Caco-2 (cell line): ENCODE measurements around the gene RAD51C. TPM values are rescaled to one million over a fixed set of nuclear protein-coding genes. Genes with fewer than 3 reads are reported as not detected.
"Not testable (repeated sequence)": the region's sequence is repeated elsewhere in the genome, so short reads cannot be mapped to it uniquely, and the experiment has no call there.

ENCODE experiments used
- BruUV-seq: library from RNA; stranded (reverse); fragments of 400-500 nt; replicated peaks from 2 replicates; lab custom pipeline; 2021; lab: Mats Ljungman, UMichigan
- CTCF ChIA-PET: fragments of 300-600 bp; sonication (Branson Sonifier 250); formaldehyde crosslinking; loops from one replicate; lab custom pipeline; 2022; ENCODE audit warnings: antibody characterized with exemption; lab: Charles Lee
- POLR2A ChIA-PET: fragments of 300-600 bp; sonication (Branson Sonifier 250); formaldehyde crosslinking; loops from one replicate; lab custom pipeline; 2022; ENCODE audit warnings: antibody characterized with exemption; lab: Charles Lee
- DNase-seq, 2 experiments: peaks; one replicate each; pipeline versions ENCODE4 v3.0.0 to v3.0.0-alpha.2; 2020 to 2022
- H3K27me3 ChIP-seq: replicated peaks from 2 replicates; pipeline ENCODE4 v1.6.0; 2011; ENCODE audit warnings: low read length; ENCODE audit not compliant: control insufficient read depth, insufficient read depth
- H3K36me3 ChIP-seq: 2 replicates; pipeline ENCODE4 v1.5.1; 2011; ENCODE audit warnings: low read length; ENCODE audit not compliant: control insufficient read depth, insufficient read depth
- H3K4me1 ChIP-seq: fragments of 250-450 bp; sonication (Bioruptor Pico); 2 replicates; pipeline ENCODE4 v1.5.1; 2020; ENCODE audit warnings: mild to moderate bottlenecking
- H3K4me3 ChIP-seq: 2 replicates; pipeline ENCODE4 v1.5.1; 2011; ENCODE audit warnings: low read depth, mild to moderate bottlenecking, control low read depth, low read length
- H3K9me3 ChIP-seq: fragments of 250-450 bp; sonication (Bioruptor Pico); 2 replicates; pipeline ENCODE4 v1.5.1; 2020; ENCODE audit warnings: mild to moderate bottlenecking, moderate library complexity
- H3K27ac Mint-ChIP-seq: one replicate; pipeline ENCODE4 v1.8.0; 2022; ENCODE audit warnings: mixed read lengths; ENCODE audit not compliant: unreplicated experiment
- H3K27me3 Mint-ChIP-seq: one replicate; pipeline ENCODE4 v1.8.0; 2022; ENCODE audit warnings: mixed read lengths; ENCODE audit not compliant: insufficient read depth, unreplicated experiment
- H3K36me3 Mint-ChIP-seq: one replicate; pipeline ENCODE4 v1.8.0; 2022; ENCODE audit warnings: mild to moderate bottlenecking, mixed read lengths; ENCODE audit not compliant: insufficient read depth, unreplicated experiment
- H3K4me1 Mint-ChIP-seq: one replicate; pipeline ENCODE4 v1.8.0; 2022; ENCODE audit warnings: low read depth, mixed read lengths; ENCODE audit not compliant: unreplicated experiment
- H3K4me3 Mint-ChIP-seq: one replicate; pipeline ENCODE4 v1.8.0; 2022; ENCODE audit warnings: mild to moderate bottlenecking, moderate library complexity, mixed read lengths; ENCODE audit not compliant: unreplicated experiment
- H3K9me3 Mint-ChIP-seq: one replicate; pipeline ENCODE4 v1.8.0; 2022; ENCODE audit warnings: mixed read lengths; ENCODE audit not compliant: unreplicated experiment
- intact Hi-C: fragments of 100-400 bp; cut with micrococcal nuclease; formaldehyde crosslinking; loops from one replicate; pipeline ENCODE4 v1.10.0; 2022; ENCODE audit not compliant: unreplicated experiment
- total RNA-seq: library from RNA; stranded (reverse); gene quantifications from 2 replicates; pipeline ENCODE4 v1.2.3, GENCODE V29; 2022
- TF ChIP-seq, protein P1 (sequence below), 2 experiments: fragments of 200-600 bp in 1 of 2; IDR thresholded peaks; 1 replicate in 1 of 2; 2 replicates in 1 of 2; pipeline versions ENCODE4 v1.5.1 to v1.8.0; 2011 to 2022; ENCODE audit warnings: antibody characterized with exemption in 1 of 2, control low read depth in 1 of 2, inconsistent platforms in 1 of 2, low read depth in 1 of 2, low read length in 1 of 2, mild to moderate bottlenecking in 1 of 2, moderate library complexity in 1 of 2; ENCODE audit not compliant: insufficient read depth in 1 of 2, severe bottlenecking in 1 of 2, unreplicated experiment in 1 of 2

Gene RAD51C
- total RNA-seq, 1 experiment from 2014 or later = 61.2 TPM

DNA sequence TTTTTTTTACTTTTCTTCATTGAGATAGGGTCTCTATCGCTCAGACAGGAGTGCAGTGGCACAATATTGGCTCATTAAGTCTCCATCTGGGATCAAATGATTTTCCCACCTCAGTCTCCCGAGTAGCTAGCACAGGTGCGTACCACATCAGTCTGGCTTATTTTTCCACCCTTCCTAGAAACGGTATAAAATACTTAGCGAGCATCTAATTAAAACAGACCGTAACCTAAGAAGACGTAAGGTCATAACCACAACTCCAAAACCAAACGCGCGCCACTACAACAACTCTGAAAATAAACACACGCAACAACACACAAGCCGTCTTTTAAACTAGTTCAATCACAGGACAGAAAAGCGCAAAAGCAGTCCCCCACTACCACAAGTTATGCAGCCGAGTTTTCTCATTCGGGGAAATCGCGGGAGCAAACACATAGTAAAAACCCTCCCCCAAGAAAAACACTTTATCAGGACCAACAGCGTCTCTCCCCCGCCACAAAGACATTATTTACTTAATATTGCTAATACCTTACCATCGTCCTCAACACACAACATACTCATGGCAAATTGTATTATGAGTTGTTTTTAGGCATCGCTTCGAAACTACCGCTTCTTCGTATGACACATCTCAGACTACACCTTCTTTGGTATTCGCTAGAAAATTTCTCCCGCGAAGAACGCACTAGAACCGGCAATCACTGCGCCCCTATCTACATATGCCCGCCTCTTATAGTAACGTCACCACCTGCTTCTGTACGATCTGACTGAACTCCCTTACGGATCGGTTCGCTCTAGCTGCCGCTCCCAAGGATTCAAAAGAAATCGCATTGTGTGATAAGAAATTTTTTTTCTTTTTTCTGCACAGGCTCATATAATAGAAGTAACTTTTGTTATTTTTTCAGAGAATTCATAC is 33.3 kb upstream of the RAD51C start:
- H3K4me3 Mint-ChIP-seq = peak overlapping the region; percentile 70
- Histone ChIP-seq H3K4me3 (peak overlapping the region; percentile 43), H3K36me3 (no peaks in the 10 kb centered on the region), H3K27me3 (no peaks in the 10 kb centered on the region), H3K9me3 (no peaks in the 10 kb centered on the region), H3K4me1 (no peaks in the 10 kb centered on the region)
- H3K9me3 Mint-ChIP-seq = peaks cover 9% of the 10 kb centered on the region
- peak overlapping the region; percentile 99 for H3K27ac Mint-ChIP-seq
- peaks cover 14% of the 10 kb centered on the region for H3K36me3 Mint-ChIP-seq
- CTCF ChIA-PET = interaction anchor here (0.5 to 1.0 kb wide), 2 partner anchors 35 to 71 kb away, joined by 3 to 6 read pairs; no protein-coding TSS in a partner anchor
- POLR2A ChIA-PET = interaction anchor here (0.6 to 3.1 kb wide), 3 partner anchors 20 to 33 kb away, joined by 3 to 34 read pairs (median 3); partner anchors contain the start of genes RAD51C and TEX14
- intact Hi-C loops = loop anchor here (1.0 kb wide), 5 partner anchors 20 to 141 kb away; partner anchors contain the start of genes RAD51C and TEX14
- DNase-seq = peak; percentile 90 to 96
- peaks cover 3% of the 10 kb centered on the region for H3K27me3 Mint-ChIP-seq
- TSS peak; percentile 99 for BruUV-seq
- H3K4me1 Mint-ChIP-seq = peaks cover 11% of the 10 kb centered on the region
- TF ChIP-seq, protein P1, sequence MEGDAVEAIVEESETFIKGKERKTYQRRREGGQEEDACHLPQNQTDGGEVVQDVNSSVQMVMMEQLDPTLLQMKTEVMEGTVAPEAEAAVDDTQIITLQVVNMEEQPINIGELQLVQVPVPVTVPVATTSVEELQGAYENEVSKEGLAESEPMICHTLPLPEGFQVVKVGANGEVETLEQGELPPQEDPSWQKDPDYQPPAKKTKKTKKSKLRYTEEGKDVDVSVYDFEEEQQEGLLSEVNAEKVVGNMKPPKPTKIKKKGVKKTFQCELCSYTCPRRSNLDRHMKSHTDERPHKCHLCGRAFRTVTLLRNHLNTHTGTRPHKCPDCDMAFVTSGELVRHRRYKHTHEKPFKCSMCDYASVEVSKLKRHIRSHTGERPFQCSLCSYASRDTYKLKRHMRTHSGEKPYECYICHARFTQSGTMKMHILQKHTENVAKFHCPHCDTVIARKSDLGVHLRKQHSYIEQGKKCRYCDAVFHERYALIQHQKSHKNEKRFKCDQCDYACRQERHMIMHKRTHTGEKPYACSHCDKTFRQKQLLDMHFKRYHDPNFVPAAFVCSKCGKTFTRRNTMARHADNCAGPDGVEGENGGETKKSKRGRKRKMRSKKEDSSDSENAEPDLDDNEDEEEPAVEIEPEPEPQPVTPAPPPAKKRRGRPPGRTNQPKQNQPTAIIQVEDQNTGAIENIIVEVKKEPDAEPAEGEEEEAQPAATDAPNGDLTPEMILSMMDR (IDR thresholded peaks at IDR 0.05; ENCODE audit: insufficient read depth in 1 of 2, low read depth in 1 of 2, low read length in 1 of 2, severe bottlenecking in 1 of 2, unreplicated experiment in 1 of 2) = no peak

DNA sequence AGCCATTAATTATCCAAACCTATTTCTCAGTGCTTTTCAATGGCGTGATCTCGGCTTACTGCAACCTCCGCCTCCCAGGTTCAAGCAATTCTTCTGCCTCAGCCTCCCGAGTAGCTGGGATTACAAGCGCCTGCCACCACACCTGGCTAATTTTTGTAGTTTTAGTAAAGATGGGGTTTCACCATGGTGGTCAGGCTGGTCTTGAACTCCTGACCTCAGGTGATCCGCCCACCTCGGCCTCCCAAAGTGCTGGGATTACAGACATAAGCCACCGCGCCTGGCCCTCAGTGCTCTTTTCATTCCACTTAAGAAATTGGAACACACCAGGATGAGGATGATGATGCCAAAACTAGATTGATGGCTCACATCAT is 32.7 kb upstream of the RAD51C start:
- not testable (repeated sequence) for H3K4me1 ChIP-seq, H3K9me3 ChIP-seq, H3K27me3 Mint-ChIP-seq, DNase-seq, H3K36me3 ChIP-seq, H3K9me3 Mint-ChIP-seq, H3K27me3 ChIP-seq
- BruUV-seq = TSS peak; percentile 99
- ChIA-PET CTCF (interaction anchor here (1.0 kb wide), 1 partner anchor 72 kb away, joined by 3 read pairs; no protein-coding TSS in a partner anchor), POLR2A (interaction anchor here (0.6 to 3.1 kb wide), 3 partner anchors 19 to 32 kb away, joined by 3 to 34 read pairs (median 3); partner anchors contain the start of genes RAD51C and TEX14)
- intact Hi-C loops = loop anchor here (1.0 kb wide), 4 partner anchors 20 to 141 kb away; partner anchors contain the start of genes RAD51C and TEX14
- Mint-ChIP-seq H3K27ac (peak overlapping the region; percentile 99), H3K4me1 (peaks cover 11% of the 10 kb centered on the region), H3K36me3 (peaks cover 14% of the 10 kb centered on the region), H3K4me3 (peak overlapping the region; percentile 70)
- H3K4me3 ChIP-seq = peak overlapping the region; percentile 43

DNA sequence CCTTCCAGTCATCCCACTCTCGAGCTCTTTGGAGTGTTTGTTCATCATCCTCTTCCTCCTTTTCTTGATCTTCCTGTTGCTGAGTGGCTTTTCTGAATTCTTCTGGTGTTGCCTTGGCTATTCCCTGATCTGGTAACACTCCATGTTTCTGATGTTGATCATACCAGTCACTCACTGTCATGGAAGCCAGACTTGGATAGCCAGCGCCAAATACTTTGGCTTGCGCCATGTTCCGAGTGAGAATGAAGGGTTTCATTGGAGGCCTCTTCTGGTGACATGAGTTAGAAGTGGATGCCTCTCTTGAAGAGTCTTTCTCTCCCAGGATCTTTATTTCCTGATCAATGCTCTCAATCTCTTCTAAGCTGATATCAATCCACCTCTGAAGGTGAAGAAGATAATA is 31.8 kb upstream of the RAD51C start:
- Histone ChIP-seq H3K9me3 (no peaks in the 10 kb centered on the region), H3K36me3 (no peaks in the 10 kb centered on the region), H3K27me3 (no peaks in the 10 kb centered on the region), H3K4me3 (no peak overlapping the region), H3K4me1 (no peaks in the 10 kb centered on the region)
- TF ChIP-seq, protein P1 (IDR thresholded peaks at IDR 0.05; ENCODE audit: insufficient read depth in 1 of 2, low read depth in 1 of 2, low read length in 1 of 2, severe bottlenecking in 1 of 2, unreplicated experiment in 1 of 2) = no peak
- intact Hi-C loops = no loop called here
- no peak for DNase-seq
- peak overlapping the region; percentile 58 for H3K4me3 Mint-ChIP-seq
- H3K27ac Mint-ChIP-seq = peak overlapping the region; percentile 22
- peaks cover 11% of the 10 kb centered on the region for H3K4me1 Mint-ChIP-seq
- peaks cover 14% of the 10 kb centered on the region for H3K36me3 Mint-ChIP-seq
- BruUV-seq = no TSS peak
- H3K27me3 Mint-ChIP-seq = peaks cover 3% of the 10 kb centered on the region
- peaks cover 9% of the 10 kb centered on the region for H3K9me3 Mint-ChIP-seq
- POLR2A ChIA-PET = interaction anchor here (1.3 kb wide), 1 partner anchor 29 kb away, joined by 3 read pairs; no protein-coding TSS in a partner anchor
- CTCF ChIA-PET = no interaction called here
